ENCODE results near the gene HKDC1.
A peak's percentile ranks its signal among the peaks of the same experiment; 100 is the strongest.
"Not testable (repeated sequence)": the region's sequence is repeated elsewhere in the genome, so short reads cannot be mapped to it uniquely, and the experiment has no call there.

The HKDC1 gene

DNA sequence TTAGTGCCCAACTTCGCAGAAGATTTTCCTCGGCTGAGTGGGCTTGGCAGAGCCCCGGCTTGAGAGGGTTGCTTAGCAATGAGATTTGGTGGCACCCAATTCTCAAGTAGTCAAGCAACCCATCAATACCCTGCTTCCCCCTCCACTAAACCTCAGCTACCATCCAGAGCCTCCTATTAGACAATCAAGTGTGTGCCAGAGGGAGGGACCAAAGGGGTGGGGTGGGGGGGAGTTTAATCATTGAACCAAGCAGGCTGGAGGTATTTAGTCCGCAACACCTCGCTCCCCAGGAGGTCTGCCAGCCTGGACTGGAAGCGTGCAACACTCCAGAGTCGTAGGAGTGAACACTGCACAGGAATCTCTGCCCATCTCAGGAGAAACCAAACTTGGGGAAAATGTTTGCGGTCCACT is at the start of gene HKDC1:
Gene HKDC1 (plus strand): TSS at position 292 of the 411 bp plus-strand sequence. CDS start 104 bp downstream, at position 396.
- DNase-seq, result no peak

- no peak for DNase-seq
Observed at GRCh38 chr10:69172241-69172982, 47.7 kb upstream of the HKDC1 start.

DNA sequence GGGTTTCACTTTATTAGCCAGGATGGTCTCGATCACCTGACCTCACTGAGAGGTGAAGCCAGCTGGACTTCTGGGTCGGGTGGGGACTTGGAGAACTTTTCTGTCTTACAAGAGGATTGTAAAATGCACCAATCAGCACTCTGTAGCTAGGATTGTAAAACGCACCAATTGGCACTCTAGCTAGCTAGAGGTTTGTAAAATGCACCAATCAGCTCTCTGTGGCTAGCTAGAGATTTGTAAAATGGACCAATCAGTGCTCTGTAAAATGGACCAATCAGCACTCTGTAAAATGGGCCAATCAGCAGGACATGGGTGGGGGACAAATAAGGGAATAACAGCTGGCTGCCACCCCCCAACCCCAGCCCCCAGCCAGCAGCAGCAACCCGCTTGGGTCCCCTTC is 44.8 kb upstream of the HKDC1 start:
- DNase-seq, result not testable (repeated sequence)

GRCh38 chr10:69176823-69177222 is 43.3 kb upstream of the HKDC1 start:
- no peak for DNase-seq

DNA sequence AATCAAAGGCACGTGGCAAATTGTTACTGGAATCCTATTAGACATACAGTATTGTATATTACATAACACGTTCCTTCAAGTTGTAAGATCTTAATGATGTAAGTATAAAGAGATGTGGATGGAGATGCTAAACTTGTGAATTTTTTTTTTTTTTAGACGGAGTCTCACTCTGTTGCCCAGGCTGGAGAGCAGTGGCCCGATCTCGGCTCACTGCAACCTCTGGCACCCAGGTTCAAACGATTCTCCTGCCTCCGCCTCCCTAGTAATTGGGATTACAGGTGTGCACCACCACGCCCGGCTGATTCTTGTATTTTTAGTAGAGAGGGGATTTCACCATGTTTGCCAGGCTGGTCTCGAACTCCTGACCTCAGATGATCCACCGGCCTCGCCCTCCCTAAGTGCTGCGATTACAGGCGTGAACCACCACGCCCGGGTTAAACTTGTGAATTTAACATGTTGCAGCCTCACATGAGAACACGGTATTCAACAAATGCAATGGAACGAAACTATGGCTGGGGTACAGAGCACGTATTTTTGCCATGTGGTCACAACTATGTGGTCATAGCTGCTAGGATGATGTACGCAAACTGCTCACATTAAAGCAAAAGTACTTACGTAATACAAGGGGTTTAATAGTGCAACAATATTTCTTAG is 40.9 kb upstream of the HKDC1 start:
- DNase-seq, result no peak

GRCh38 chr10:69179743-69180524 is 40.2 kb upstream of the HKDC1 start, which contains the start of gene SUPV3L1:
TSS of gene SUPV3L1 (plus strand) at chr10:69180234. CDS start at chr10:69180292, 58 bp downstream.
- DNase-seq, result peak; percentile 93

GRCh38 chr10:69180525-69181204 is 39.5 kb upstream of the HKDC1 start:
- DNase-seq, result peak; percentile 14

DNA sequence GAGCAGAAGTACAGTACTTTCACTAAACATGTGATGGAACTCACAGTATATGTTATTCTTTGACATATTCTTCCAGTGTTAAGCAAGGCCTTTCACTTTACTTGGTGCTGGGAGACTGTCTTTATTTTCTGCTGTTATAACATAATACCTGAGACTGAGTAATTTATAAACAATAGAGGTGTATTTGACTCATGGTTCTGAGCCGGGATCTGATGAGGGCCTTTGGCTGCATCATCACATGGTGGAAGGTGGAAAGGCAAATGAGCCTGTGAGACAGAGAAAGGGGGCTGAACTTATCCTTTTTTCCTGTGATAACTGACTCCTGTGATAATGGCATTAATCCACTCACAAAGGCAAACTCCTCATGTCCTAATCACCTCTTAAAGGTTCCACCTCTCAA is 38.7 kb upstream of the HKDC1 start:
- DNase-seq, result no peak

DNA sequence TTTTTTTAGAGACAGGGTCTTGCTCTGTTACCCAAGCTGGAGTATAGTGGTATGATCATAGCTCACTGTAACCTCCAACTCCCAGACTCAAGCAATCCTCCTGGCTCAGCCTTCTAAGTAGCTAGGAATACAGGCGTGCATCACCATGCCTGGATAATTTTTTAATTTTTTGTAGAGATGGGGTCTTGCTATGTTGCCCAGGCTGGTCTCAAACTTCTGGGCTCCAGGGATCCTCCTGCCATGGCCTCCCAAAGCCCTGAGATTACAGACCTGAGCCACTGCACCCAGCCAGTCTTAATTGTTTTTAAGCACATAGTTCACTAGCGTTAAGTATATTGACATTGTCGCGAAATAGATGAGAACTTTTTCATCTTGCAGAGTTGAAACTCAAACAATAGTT is 38.1 kb upstream of the HKDC1 start:
- no peak for DNase-seq

DNA sequence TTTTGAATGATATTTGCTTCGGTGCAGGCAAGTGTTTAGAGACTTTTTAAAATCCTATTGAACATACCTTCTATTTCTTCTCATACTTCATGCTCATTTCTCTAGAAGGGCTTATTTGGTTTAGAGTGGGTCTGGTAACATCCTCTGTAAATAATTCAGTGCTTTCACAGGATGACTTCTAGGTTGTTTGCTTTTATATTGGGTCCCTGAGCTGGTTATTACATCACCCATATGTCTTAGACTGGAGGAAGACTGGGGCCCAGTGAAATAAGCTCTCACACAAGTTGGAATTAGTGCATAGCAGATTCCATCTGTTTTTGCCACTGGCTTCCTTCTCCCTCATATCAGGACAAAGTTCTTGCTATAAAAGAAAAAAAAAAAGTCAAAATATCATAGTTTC is 33.6 kb upstream of the HKDC1 start:
- DNase-seq, result no peak

- DNase-seq, result no peak
Observed at GRCh38 chr10:69201045-69201444, 19.1 kb upstream of the HKDC1 start.

DNA sequence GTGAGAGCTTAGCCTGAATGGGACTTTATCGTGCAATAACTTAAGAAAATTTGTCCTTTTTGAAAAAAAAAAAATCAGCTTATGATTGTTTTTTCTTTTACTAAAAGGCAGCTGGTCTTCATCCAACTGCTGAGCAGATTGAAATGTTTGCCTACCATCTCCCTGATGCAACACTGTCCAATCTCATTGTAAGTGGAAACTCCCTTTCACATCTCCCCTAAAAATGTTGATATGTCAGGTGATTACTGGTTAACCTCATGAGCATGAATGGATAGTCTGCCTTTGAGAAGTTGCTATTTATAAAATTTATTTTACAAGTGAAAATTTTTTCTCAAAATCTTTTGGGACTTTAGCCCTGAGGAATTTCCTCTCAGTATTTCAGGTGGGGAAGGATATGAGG is 17.8 kb upstream of the HKDC1 start:
- peak; percentile 42 for DNase-seq

GRCh38 chr10:69208761-69209160 is 11.4 kb upstream of the HKDC1 start:
- DNase-seq, result no peak

GRCh38 chr10:69209787-69210484 is 10.2 kb upstream of the HKDC1 start:
- no peak for DNase-seq

DNA sequence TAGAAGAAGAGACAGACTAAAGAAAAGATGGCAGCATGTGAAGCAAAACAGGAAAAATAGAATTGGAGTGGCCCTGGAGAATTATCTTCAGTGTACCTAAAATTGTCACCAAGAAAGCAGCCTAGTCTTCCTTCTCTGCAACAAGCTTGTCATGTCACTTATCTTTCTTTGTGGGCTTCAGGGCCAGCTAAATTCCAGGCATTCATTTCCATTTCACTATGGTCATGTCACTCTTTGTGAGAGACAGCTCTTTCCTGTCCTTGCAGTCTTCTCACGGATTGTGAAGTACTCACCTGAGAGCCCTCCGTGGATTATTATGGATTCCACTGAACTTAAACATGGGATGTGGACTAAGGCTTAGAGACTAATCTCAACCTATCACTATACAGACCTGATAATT is 9.0 kb upstream of the HKDC1 start:
- no peak for DNase-seq

GRCh38 chr10:69211524-69211923 is 8.6 kb upstream of the HKDC1 start:
- no peak for DNase-seq

DNA sequence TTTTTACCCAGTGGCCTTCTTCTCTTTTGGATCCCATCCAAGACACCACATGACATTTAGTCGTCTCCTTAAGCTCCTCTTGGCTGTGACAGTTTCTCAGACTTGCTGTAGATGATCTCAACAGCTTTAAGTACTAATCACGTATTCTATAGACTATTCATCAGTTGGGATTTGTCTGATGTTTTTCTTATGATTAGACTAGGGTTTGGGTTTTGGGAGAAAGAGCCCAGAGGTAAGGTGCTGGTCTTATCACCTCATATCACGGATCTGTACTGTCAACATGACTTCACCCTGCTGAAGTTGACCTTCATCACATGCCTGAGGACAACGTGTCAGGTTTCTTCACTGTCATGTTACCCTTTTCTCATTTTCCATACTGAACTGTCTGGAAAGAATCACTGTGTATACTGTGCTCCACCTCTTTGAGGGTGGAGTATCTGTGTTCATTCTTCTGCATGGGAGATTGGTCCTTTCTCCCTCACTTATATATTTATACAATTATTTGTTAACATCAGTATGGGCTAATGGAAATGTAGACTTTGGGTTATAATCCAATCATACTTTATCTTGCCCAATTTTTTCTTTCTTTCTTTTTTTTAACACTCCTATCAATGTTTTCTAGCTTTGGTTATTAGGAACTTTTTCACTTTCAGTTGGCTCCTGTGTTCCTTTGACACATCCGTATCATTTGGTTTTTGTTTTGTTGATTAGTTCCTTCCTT is 6.4 kb upstream of the HKDC1 start:
- DNase-seq, result no peak

DNA sequence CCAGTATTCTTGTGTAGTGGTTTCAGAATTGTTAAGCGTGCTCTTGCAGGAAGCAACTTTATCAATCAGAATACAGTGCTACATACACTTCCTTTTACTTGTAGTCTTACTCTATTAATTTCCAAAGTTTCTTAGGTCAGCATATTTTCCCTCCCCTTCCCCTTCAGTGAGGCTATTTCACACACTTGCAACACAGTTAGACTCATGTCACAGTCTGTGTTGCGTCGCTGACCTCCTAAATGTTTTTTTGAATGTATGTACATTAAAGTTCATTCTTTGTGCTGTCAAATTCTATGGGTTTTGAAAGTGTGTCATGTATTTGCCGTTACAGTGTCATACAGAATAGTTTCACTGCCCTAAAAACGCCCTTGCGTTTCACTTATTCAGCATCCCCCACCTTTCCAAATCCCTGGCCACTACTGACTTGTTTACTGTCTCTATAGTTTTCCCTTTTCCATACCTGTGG is 5.4 kb upstream of the HKDC1 start:
- DNase-seq, result no peak

- peak; percentile 40 for DNase-seq
Observed at GRCh38 chr10:69215405-69216171, 4.5 kb upstream of the HKDC1 start.

DNA sequence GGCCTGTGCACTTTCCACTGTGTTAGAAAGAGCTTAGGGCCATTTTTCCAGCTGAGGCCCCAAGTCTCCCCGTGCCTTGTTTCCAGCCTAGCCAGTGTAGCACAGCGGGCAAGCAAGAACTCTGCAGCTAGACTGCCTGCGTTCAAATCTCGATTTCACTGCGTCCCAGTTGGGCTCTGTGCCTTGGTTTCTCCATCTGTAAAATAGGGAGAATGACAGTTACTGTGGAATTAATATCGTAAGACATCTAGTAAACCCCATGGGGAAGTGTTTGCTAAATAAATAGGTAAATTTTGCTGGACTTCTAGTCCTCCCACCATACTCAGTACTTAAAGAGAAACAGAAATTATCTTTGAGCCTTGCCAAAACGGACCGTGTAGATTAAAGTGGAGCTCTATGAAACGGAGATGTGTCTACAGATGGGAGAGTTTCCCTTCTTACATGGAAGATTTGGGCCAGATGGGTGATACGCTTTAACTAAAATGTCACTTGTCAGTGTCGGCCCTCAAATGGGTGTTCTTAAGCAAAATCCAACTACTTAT is 3.5 kb upstream of the HKDC1 start:
- no peak for DNase-seq
